Vagina (tissue), 2 donors: ENCODE data around the gene CD300E. TPM values are rescaled to one million over a fixed set of nuclear protein-coding genes. Genes with fewer than 3 reads are reported as not detected.
"Not testable (repeated sequence)": the region's sequence is repeated elsewhere in the genome, so short reads cannot be mapped to it uniquely, and the experiment has no call there.

Experiments
- DNase-seq, 2 donors: peaks; one replicate each; pipeline ENCODE4 v3.0.0-alpha.2; 2017; ENCODE audit errors: extremely low spot score in 2 of 2
- H3K27ac ChIP-seq: fragments of 200-600 bp; sonication (generic); one replicate; pipeline ENCODE4 v1.5.1; 2019
- H3K27me3 ChIP-seq: fragments of 200-600 bp; sonication (generic); one replicate; pipeline ENCODE4 v1.5.1; 2019
- H3K36me3 ChIP-seq, 2 donors: fragments of 200-600 bp; sonication (generic); one replicate each; pipeline ENCODE4 v1.5.1; 2017 to 2019
- H3K4me1 ChIP-seq: fragments of 200-600 bp; sonication (generic); one replicate; pipeline ENCODE4 v1.5.1; 2019
- H3K4me3 ChIP-seq, 2 donors: fragments of 200-600 bp; sonication (generic); 1 replicate in 1 of 2; 2 replicates in 1 of 2; pipeline ENCODE4 v1.5.1; 2016 to 2019
- H3K9me3 ChIP-seq: fragments of 200-600 bp; sonication (generic); one replicate; pipeline ENCODE4 v1.5.1; 2019
- POLR2A ChIP-seq, 2 donors: fragments of 450-650 bp; IDR thresholded peaks; one replicate each; pipeline ENCODE4 v1.6.1; 2017; ENCODE audit warnings: antibody characterized with exemption in 2 of 2, mild to moderate bottlenecking in 2 of 2, moderate library complexity in 2 of 2
- POLR2AphosphoS5 ChIP-seq, 2 donors: sonication (generic); formaldehyde crosslinking; IDR thresholded peaks; one replicate each; pipeline ENCODE4 v1.9.0; 2017; ENCODE audit warnings: antibody characterized with exemption in 2 of 2, mild to moderate bottlenecking in 2 of 2, low read depth in 1 of 2; ENCODE audit not compliant: insufficient read depth in 1 of 2
- intact Hi-C: fragments of 100-400 bp; cut with DNase I; formaldehyde crosslinking; loops from one replicate; pipeline ENCODE4 v1.15.1; 2023
- total RNA-seq: library from RNA; depleted of rRNA; stranded (reverse); fragments of >200 nt; gene quantifications from one replicate; pipeline ENCODE4 v1.2.3, GENCODE V29; 2016
- TF ChIP-seq, protein P1 (sequence below), 3 experiments: fragments of 450-650 bp in 2 of 3; fragments of 200-600 bp in 1 of 3; sonication (generic) in 1 of 3; IDR thresholded peaks; one replicate each; pipeline ENCODE4 v1.5.1; 2017 to 2019; ENCODE audit warnings: antibody characterized with exemption in 3 of 3, mild to moderate bottlenecking in 2 of 3, moderate library complexity in 2 of 3

Gene CD300E
- total RNA-seq, 1 donor from 2014 or later, result 0.98 TPM

DNA sequence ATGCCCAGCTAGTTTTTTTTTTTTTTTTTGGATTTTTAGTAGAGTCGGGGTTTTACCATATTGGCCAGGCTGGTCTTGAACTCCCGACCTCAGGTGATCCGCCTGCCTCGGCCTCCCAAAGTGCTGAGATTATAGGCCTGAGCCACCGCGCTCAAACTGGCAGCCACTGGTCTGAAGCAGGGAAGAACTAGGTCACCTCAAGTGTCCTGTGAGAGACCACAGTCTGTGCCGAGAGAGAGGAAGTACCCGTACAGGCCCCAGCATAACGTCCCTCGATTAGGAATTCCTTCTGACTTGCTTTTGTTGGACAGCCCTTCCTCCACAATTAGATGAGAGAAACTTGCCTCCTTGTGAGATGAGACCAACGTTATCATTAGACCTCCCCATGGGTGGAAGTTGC, 13.7 kb upstream of the CD300E start:
- Histone ChIP-seq H3K9me3 (no peaks in the 10 kb centered on the region), H3K4me3 (no peak overlapping the region), H3K27me3 (no peaks in the 10 kb centered on the region), H3K36me3 (no peaks in the 10 kb centered on the region), H3K27ac (no peak overlapping the region), H3K4me1 (peaks cover under 1% of the 10 kb centered on the region)
- DNase-seq, result no peak
- intact Hi-C loops, result no loop called here
- no peak for TF ChIP-seq POLR2AphosphoS5 (IDR thresholded peaks at IDR 0.05; ENCODE audit: insufficient read depth in 1 of 2, low read depth in 1 of 2)
- no peak for TF ChIP-seq POLR2A (IDR thresholded peaks at IDR 0.05)
- TF ChIP-seq, protein P1, sequence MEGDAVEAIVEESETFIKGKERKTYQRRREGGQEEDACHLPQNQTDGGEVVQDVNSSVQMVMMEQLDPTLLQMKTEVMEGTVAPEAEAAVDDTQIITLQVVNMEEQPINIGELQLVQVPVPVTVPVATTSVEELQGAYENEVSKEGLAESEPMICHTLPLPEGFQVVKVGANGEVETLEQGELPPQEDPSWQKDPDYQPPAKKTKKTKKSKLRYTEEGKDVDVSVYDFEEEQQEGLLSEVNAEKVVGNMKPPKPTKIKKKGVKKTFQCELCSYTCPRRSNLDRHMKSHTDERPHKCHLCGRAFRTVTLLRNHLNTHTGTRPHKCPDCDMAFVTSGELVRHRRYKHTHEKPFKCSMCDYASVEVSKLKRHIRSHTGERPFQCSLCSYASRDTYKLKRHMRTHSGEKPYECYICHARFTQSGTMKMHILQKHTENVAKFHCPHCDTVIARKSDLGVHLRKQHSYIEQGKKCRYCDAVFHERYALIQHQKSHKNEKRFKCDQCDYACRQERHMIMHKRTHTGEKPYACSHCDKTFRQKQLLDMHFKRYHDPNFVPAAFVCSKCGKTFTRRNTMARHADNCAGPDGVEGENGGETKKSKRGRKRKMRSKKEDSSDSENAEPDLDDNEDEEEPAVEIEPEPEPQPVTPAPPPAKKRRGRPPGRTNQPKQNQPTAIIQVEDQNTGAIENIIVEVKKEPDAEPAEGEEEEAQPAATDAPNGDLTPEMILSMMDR (IDR thresholded peaks at IDR 0.05), result no peak

DNA sequence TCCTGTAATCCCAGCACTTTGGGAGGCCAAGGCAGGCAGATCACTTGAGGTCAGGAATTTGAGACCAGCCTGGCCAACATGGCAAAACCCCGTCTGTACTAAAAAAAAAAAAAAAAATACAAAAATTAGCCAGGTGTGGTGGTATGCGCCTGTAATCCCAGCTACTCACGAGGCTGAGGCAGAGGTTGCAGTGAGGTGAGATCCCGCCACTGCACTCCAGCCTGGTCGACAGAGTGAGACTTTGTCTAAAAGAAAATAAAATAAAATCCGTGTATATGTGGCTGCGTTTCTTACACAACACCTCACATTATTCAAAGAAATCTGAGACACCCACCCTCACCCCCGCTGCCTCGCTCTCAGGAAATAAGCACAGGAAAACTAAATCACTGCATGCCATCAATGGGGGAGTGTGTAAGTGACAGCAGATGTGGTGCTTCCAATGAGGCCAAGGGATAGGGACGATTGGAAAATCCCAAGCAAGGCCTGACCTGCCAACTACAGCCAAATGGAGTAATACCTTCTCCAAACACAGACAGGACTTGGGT, 13.1 kb upstream of the CD300E start:
- H3K4me1 ChIP-seq, H3K27me3 ChIP-seq, H3K4me3 ChIP-seq, H3K36me3 ChIP-seq, intact Hi-C loops, H3K27ac ChIP-seq, H3K9me3 ChIP-seq, DNase-seq: not testable (repeated sequence)

DNA sequence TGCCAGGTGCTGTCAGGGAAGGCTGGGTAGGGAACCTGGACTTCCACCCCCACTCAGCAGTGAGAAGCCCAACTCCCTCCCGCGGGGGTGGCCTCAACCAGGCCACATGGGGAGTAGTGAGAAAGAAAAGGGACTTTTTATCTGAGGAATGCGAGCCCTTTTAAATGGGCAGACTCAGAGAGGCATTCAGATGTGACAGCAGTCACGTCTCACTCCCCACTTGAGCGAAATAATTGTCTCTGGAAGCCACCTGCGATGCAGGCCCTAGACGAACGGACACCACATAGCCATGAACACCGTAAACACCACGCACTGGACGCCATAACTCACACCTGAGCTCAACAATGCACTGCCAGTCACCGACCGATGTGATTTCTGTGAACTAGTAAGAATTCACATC, 11.9 kb upstream of the CD300E start:
- DNase-seq, result no peak
- Histone ChIP-seq H3K27ac (no peak overlapping the region), H3K36me3 (no peaks in the 10 kb centered on the region), H3K27me3 (no peaks in the 10 kb centered on the region), H3K4me3 (no peak overlapping the region), H3K9me3 (no peaks in the 10 kb centered on the region), H3K4me1 (peaks cover 3% of the 10 kb centered on the region)
- TF ChIP-seq POLR2AphosphoS5 (IDR thresholded peaks at IDR 0.05; ENCODE audit: insufficient read depth in 1 of 2, low read depth in 1 of 2) (no peak), POLR2A (IDR thresholded peaks at IDR 0.05) (no peak)
- TF ChIP-seq, protein P1 (IDR thresholded peaks at IDR 0.05), result no peak
- intact Hi-C loops, result no loop called here

DNA sequence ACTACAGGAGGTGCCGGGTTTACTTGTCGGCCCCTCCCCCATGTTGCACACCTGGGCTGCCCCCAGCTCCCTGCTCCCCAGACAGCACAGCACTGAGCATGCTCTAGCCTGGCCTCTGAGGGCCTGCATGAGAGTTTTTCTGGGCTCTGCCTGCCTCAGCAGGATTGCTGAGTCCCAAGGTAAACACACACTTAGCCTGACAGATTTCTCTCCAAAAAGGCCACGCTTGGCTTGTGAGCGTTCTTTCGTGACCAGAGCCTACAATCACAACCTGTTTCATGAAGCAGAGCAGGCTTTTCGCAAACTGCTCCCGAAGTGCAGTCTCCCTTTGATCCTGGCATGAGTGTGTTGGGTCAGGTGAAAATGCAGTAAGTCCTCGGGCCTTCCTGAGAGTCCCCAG, 9.8 kb upstream of the CD300E start:
- H3K4me3 ChIP-seq, result no peak overlapping the region
- no peak overlapping the region for H3K27ac ChIP-seq
- intact Hi-C loops, result no loop called here
- TF ChIP-seq POLR2AphosphoS5 (IDR thresholded peaks at IDR 0.05; ENCODE audit: insufficient read depth in 1 of 2, low read depth in 1 of 2), result no peak
- TF ChIP-seq, protein P1 (IDR thresholded peaks at IDR 0.05), result no peak
- no peak for TF ChIP-seq POLR2A (IDR thresholded peaks at IDR 0.05)
- H3K4me1 ChIP-seq, result peaks cover 3% of the 10 kb centered on the region
- no peak for DNase-seq
- no peaks in the 10 kb centered on the region for H3K9me3 ChIP-seq
- H3K36me3 ChIP-seq, result no peaks in the 10 kb centered on the region
- no peaks in the 10 kb centered on the region for H3K27me3 ChIP-seq

DNA sequence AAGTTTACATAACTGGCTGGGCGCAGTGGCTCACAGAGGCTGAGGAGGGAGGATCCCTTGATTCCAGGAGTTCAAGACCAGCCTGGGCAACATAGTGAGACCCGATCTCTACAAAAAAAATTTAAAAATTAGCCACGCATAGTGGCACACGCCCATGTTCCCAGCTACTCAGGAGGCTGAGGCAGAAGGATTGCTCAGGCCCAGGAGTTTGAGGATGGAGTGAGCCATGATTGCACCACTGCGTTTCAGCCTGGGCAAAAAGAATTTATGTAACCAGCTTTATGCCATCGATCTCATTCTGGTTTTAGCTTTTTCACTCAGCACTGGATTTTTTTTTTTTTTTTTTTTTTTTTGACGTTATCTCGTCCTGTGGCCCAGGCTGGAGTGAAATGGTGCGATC, 9.1 kb upstream of the CD300E start:
- intact Hi-C loops, result no loop called here
- TF ChIP-seq, protein P1 (IDR thresholded peaks at IDR 0.05), result no peak
- no peak for TF ChIP-seq POLR2A (IDR thresholded peaks at IDR 0.05)
- no peak for TF ChIP-seq POLR2AphosphoS5 (IDR thresholded peaks at IDR 0.05; ENCODE audit: insufficient read depth in 1 of 2, low read depth in 1 of 2)
- Histone ChIP-seq H3K27ac (no peak overlapping the region), H3K9me3 (no peaks in the 10 kb centered on the region), H3K36me3 (no peaks in the 10 kb centered on the region), H3K27me3 (no peaks in the 10 kb centered on the region), H3K4me3 (no peak overlapping the region), H3K4me1 (peaks cover 3% of the 10 kb centered on the region)
- no peak for DNase-seq
